Hepatocyte (in vitro differentiated cells): ENCODE data around the gene OR13A1. TPM values are rescaled to one million over a fixed set of nuclear protein-coding genes. Genes with fewer than 3 reads are reported as not detected.

ENCODE experiments used
- DNase-seq: peaks from one replicate; pipeline ENCODE4 v3.0.0-alpha.2; 2016; ENCODE audit warnings: low spot score
- H2AFZ ChIP-seq: fragments of 200-600 bp; sonication (generic); 2 replicates; pipeline ENCODE4 v1.6.0; 2016; ENCODE audit warnings: antibody characterized with exemption, mild to moderate bottlenecking
- H3K27ac ChIP-seq: fragments of 200-600 bp; sonication (generic); 2 replicates; pipeline ENCODE4 v1.5.1; 2016; ENCODE audit warnings: mild to moderate bottlenecking
- H3K27me3 ChIP-seq: fragments of 200-600 bp; sonication (generic); 2 replicates; pipeline ENCODE4 v1.6.1; 2016
- H3K36me3 ChIP-seq: fragments of 200-600 bp; sonication (generic); replicated peaks from 2 replicates; pipeline ENCODE4 v1.5.1; 2016; ENCODE audit warnings: low read depth; ENCODE audit not compliant: insufficient read depth
- H3K4me1 ChIP-seq: fragments of 200-600 bp; sonication (generic); 2 replicates; pipeline ENCODE4 v1.5.1; 2016; ENCODE audit warnings: mild to moderate bottlenecking, moderate library complexity; ENCODE audit not compliant: insufficient read depth
- H3K4me2 ChIP-seq: fragments of 200-600 bp; sonication (generic); 2 replicates; pipeline ENCODE4 v1.6.0; 2016
- H3K4me3 ChIP-seq: fragments of 200-600 bp; sonication (generic); 2 replicates; pipeline ENCODE4 v1.5.1; 2016; ENCODE audit warnings: mild to moderate bottlenecking
- H3K79me2 ChIP-seq: fragments of 200-600 bp; sonication (generic); 2 replicates; pipeline ENCODE4 v1.6.0; 2017; ENCODE audit warnings: mild to moderate bottlenecking
- H3K9me2 ChIP-seq: fragments of 200-600 bp; sonication (generic); replicated peaks from 2 replicates; pipeline ENCODE4 v1.6.0; 2017; ENCODE audit warnings: mild to moderate bottlenecking; ENCODE audit not compliant: insufficient read depth
- H3K9me3 ChIP-seq: fragments of 200-600 bp; sonication (generic); 2 replicates; pipeline ENCODE4 v1.5.1; 2016; ENCODE audit warnings: low read depth, mild to moderate bottlenecking
- H4K20me1 ChIP-seq: fragments of 200-600 bp; sonication (generic); 2 replicates; pipeline ENCODE4 v1.6.0; 2016; ENCODE audit warnings: mild to moderate bottlenecking; ENCODE audit not compliant: insufficient read depth, poor library complexity, severe bottlenecking
- EZH2 ChIP-seq: fragments of 200-600 bp; sonication (generic); IDR thresholded peaks from 2 replicates; pipeline ENCODE4 v1.6.1; 2016; ENCODE audit warnings: antibody characterized with exemption, mild to moderate bottlenecking, borderline replicate concordance
- EZH2phosphoT487 ChIP-seq: fragments of 200-600 bp; sonication (generic); IDR thresholded peaks from one replicate; pipeline ENCODE4 v1.6.1; 2018; ENCODE audit warnings: antibody characterized with exemption, mild to moderate bottlenecking, low read depth, moderate library complexity; ENCODE audit not compliant: unreplicated experiment, severe bottlenecking
- WGBS: methylation state at CpG from one replicate; pipeline ENCODE4 v1.1.6; 2016; ENCODE audit warnings: low lambda C conversion rate; ENCODE audit errors: missing lambda C conversion rate; 5-methylcytosine and 5-hydroxymethylcytosine counted together
- polyA plus RNA-seq: library from polyadenylated mRNA; unstranded; fragments of >200 nt; fragmentation: Nextera tagmentation; extraction: Ambion mirVana; gene quantifications from 2 replicates; pipeline ENCODE4 v1.2.1, GENCODE V29; 2016
- total RNA-seq: library from RNA; depleted of rRNA; stranded (reverse); fragments of >200 nt; gene quantifications from 2 replicates; pipeline ENCODE4 v1.2.3, GENCODE V29; 2014
- TF ChIP-seq, protein P1 (sequence below): fragments of 200-600 bp; sonication (generic); IDR thresholded peaks from 2 replicates; pipeline ENCODE4 v1.5.1; 2016; ENCODE audit warnings: antibody characterized with exemption, mild to moderate bottlenecking; ENCODE audit not compliant: poor library complexity

OR13A1 gene
- total and polyA plus RNA-seq, 2 experiments from 2014 or later: 0.37 TPM; not detected in 1

DNA sequence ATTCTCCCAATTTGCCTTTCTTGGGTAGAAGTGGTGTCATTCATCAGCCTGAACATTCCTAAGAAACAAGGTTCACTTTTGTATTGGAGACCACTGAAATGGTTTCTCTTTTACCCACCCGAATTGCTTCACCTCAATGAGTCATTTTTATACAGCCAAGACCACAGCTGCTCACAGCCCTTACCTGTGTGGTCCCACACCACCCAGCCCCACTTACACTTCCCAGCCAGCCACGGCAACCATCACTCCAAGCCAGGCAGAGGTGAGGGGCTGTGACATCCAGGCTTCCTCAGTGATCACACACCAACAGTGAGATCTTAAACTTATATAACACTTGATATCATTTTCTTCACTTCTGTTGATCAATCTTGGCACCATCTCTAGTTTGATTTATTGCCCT, 20.7 kb downstream of the OR13A1 start:
- DNase-seq: no peak

DNA sequence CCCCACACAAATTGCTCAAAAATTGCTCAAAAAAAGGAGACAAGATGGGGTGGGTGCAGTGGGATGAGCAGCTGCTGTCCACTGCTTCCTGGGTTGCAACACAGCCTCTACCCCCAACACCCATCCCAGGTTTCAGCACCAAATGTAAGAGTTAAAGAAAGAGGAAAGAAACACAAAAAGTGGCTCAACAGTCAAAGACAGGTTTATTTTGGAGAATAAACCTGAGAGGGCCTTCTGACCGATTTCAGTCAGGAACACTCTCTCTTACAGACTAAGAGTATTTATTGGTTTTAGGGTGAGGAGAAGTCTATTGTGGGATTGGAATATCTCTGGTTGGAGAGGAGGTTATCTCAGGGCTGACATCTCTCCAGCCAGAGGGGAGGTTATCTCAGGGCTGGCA, 28.4 kb downstream of the OR13A1 start:
- TF ChIP-seq EZH2 (no peak), EZH2phosphoT487 (no peak)
- TF ChIP-seq, protein P1, sequence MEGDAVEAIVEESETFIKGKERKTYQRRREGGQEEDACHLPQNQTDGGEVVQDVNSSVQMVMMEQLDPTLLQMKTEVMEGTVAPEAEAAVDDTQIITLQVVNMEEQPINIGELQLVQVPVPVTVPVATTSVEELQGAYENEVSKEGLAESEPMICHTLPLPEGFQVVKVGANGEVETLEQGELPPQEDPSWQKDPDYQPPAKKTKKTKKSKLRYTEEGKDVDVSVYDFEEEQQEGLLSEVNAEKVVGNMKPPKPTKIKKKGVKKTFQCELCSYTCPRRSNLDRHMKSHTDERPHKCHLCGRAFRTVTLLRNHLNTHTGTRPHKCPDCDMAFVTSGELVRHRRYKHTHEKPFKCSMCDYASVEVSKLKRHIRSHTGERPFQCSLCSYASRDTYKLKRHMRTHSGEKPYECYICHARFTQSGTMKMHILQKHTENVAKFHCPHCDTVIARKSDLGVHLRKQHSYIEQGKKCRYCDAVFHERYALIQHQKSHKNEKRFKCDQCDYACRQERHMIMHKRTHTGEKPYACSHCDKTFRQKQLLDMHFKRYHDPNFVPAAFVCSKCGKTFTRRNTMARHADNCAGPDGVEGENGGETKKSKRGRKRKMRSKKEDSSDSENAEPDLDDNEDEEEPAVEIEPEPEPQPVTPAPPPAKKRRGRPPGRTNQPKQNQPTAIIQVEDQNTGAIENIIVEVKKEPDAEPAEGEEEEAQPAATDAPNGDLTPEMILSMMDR: no peak
- H4K20me1 ChIP-seq: no peaks in the 10 kb centered on the region
- H3K27me3 ChIP-seq: no peaks in the 10 kb centered on the region
- no peaks in the 10 kb centered on the region for H3K9me3 ChIP-seq
- H3K4me1 ChIP-seq: no peaks in the 10 kb centered on the region
- DNase-seq: no peak
- no peak overlapping the region for H3K27ac ChIP-seq
- H3K36me3 ChIP-seq: no peaks in the 10 kb centered on the region
- no peak overlapping the region for H2AFZ ChIP-seq
- H3K9me2 ChIP-seq: no peaks in the 10 kb centered on the region
- H3K4me2 ChIP-seq: no peak overlapping the region
- no peaks in the 10 kb centered on the region for H3K79me2 ChIP-seq
- WGBS: 71% methylated on average over 1 of the region's 1 CpG
- H3K4me3 ChIP-seq: no peak overlapping the region

More for the DNA sequence above, 20.7 kb downstream of the OR13A1 start:
- Histone ChIP-seq H3K4me1 (no peaks in the 10 kb centered on the region), H4K20me1 (no peaks in the 10 kb centered on the region), H3K9me2 (no peaks in the 10 kb centered on the region), H3K36me3 (no peaks in the 10 kb centered on the region), H3K27me3 (no peaks in the 10 kb centered on the region), H3K9me3 (no peaks in the 10 kb centered on the region), H3K4me2 (no peak overlapping the region), H2AFZ (no peak overlapping the region), H3K4me3 (no peak overlapping the region), H3K27ac (no peak overlapping the region), H3K79me2 (no peaks in the 10 kb centered on the region)
- TF ChIP-seq EZH2phosphoT487 (no peak), EZH2 (no peak)
- 78% methylated on average over 2 of the region's 2 CpGs for WGBS

DNA sequence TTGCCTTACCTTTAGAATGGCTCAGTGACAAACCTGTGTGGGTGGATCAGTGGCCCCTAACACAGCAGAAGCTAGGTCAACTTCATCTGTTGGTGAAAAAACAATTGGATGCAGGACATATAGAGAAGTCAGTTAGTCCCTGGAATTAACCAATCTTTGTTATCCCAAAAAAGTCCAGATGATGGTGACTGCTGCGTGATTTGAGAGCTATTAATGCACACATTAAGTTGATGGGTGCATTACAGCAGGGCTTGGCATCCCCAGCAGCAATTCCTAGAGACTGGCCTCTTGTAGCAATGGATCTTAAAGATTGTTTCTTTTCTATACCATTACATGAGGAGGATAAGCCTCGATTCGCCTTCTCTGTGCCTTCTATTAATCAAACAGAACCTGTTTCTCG, 33.3 kb downstream of the OR13A1 start:
- no peak overlapping the region for H2AFZ ChIP-seq
- no peaks in the 10 kb centered on the region for H3K27me3 ChIP-seq
- no peaks in the 10 kb centered on the region for H3K36me3 ChIP-seq
- H3K4me2 ChIP-seq: no peak overlapping the region
- no peaks in the 10 kb centered on the region for H4K20me1 ChIP-seq
- H3K9me2 ChIP-seq: no peaks in the 10 kb centered on the region
- no peaks in the 10 kb centered on the region for H3K9me3 ChIP-seq
- WGBS: 83% methylated on average over 4 of the region's 4 CpGs
- no peak for DNase-seq
- TF ChIP-seq EZH2: no peak
- no peaks in the 10 kb centered on the region for H3K79me2 ChIP-seq
- H3K4me3 ChIP-seq: no peak overlapping the region
- H3K27ac ChIP-seq: no peak overlapping the region
- H3K4me1 ChIP-seq: no peaks in the 10 kb centered on the region

DNA sequence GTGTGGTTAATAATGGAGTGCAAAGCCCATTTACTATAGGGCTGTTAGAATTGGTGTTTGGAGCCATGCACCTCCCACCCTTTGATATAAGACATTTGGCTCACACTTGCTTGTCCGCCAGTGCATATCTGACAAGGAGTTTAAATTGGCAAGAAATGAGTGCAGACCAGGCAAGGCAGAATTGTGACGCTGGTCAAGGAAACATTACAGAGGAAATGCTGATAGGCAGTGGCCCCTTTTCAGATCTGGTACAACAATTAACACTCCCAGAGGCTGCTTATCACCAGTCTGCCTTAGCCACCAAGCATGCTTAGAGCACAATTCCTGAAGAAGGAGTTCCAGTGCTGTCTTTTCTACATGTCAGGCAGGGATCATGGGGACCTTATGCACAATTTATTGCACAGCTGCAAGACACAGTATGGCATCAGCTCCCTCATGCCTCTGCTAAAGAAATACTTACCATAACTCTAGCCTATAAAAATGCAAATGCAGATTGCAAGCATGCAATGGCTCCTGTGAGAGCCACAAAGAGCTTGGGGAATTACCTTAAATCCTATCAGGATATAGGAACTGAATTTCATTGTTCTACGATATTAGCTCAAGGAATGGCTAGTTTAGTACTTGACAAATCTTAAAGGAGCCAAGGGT, 35.2 kb downstream of the OR13A1 start:
- H3K9me3 ChIP-seq: no peaks in the 10 kb centered on the region
- H2AFZ ChIP-seq: no peak overlapping the region
- H3K4me2 ChIP-seq: no peak overlapping the region
- no peaks in the 10 kb centered on the region for H3K27me3 ChIP-seq
- TF ChIP-seq EZH2 (no peak), EZH2phosphoT487 (no peak)
- TF ChIP-seq, protein P1: no peak
- no peaks in the 10 kb centered on the region for H3K4me1 ChIP-seq
- H3K9me2 ChIP-seq: no peaks in the 10 kb centered on the region
- 49% methylated on average over 3 of the region's 3 CpGs for WGBS
- no peaks in the 10 kb centered on the region for H4K20me1 ChIP-seq
- H3K36me3 ChIP-seq: no peaks in the 10 kb centered on the region
- no peak for DNase-seq
- H3K27ac ChIP-seq: no peak overlapping the region
- no peaks in the 10 kb centered on the region for H3K79me2 ChIP-seq
- no peak overlapping the region for H3K4me3 ChIP-seq
